GM12891 (cell line): Measurements from ENCODE around the gene ARHGEF28.

Experiments
- POLR2A ChIP-seq: IDR thresholded peaks from 2 replicates; pipeline ENCODE4 v1.6.1; 2011; ENCODE audit warnings: low read depth, low read length, control low read depth
- POLR2AphosphoS5 ChIP-seq: IDR thresholded peaks from 2 replicates; pipeline ENCODE4 v1.6.1; 2011; ENCODE audit warnings: low read depth, low read length, control low read depth
- SPI1 ChIP-seq: IDR thresholded peaks from 2 replicates; pipeline ENCODE4 v1.6.1; 2011; ENCODE audit warnings: low read depth, low read length, control low read depth
- TAF1 ChIP-seq: IDR thresholded peaks from 2 replicates; pipeline ENCODE4 v1.6.1; 2011; ENCODE audit warnings: low read depth, low read length, control low read depth

DNA sequence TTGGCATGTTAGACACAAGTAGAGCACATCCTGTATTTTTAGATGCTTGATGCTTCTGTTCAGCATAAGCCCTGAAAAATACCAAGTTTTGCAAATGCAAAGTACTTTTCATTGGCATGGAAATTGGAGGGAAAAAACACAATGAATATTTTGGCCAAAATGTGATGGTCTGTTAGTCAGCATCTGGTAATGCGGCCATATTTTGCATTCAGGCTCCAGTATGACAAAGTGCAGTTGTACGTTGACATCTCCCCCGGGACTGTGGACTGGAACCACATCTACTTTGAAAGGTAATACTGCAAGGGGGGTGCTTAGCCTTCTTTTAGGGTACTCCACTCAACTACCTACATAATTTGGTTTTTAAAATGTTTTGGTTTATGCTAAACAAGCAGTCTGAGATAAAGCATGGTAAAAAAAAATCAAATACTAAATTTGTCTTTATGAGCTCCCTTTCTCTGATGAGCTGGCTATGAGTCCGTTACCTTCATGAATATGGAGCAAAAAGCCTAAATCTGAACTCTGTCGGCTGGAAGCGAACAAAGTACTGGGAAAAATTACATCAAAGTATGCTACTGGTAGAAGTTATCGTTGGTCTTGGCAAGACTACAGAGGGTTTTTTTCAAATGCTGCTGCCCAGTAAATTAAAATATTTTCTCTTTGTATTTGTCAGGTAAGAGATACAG is 297.0 kb downstream of the ARHGEF28 start:
- TF ChIP-seq POLR2A, result no peak
- no peak for TF ChIP-seq POLR2AphosphoS5
- no peak for TF ChIP-seq SPI1
- no peak for TF ChIP-seq TAF1
